HEK293T (cell line): ENCODE measurements around the gene MX2.

Source experiments
- BHLHE40 ChIP-seq: fragments of 450-650 bp; IDR thresholded peaks from 2 replicates; pipeline ENCODE4 v1.6.1; 2016; ENCODE audit warnings: mild to moderate bottlenecking, moderate library complexity, borderline replicate concordance
- CTBP1 ChIP-seq: fragments of 450-650 bp; IDR thresholded peaks from 2 replicates; pipeline ENCODE4 v1.6.1; 2016; ENCODE audit warnings: borderline replicate concordance
- ELF4 ChIP-seq: fragments of 450-650 bp; IDR thresholded peaks from 2 replicates; pipeline ENCODE4 v1.6.1; 2017; ENCODE audit warnings: antibody characterized with exemption
- FOXA1 ChIP-seq: fragments of 450-650 bp; IDR thresholded peaks from 2 replicates; pipeline ENCODE4 v1.6.1; 2016; ENCODE audit warnings: mild to moderate bottlenecking
- FOXK2 ChIP-seq: fragments of 450-650 bp; IDR thresholded peaks from 2 replicates; pipeline ENCODE4 v1.6.1; 2016; ENCODE audit warnings: mild to moderate bottlenecking
- FOXM1 ChIP-seq: fragments of 450-650 bp; IDR thresholded peaks from 2 replicates; pipeline ENCODE4 v1.6.1; 2017; ENCODE audit warnings: mild to moderate bottlenecking, borderline replicate concordance
- PKNOX1 ChIP-seq: fragments of 450-650 bp; IDR thresholded peaks from 2 replicates; pipeline ENCODE4 v1.6.1; 2016
- SP1 ChIP-seq: fragments of 450-650 bp; IDR thresholded peaks from 2 replicates; pipeline ENCODE4 v1.6.1; 2017
- SUZ12 ChIP-seq: fragments of 450-650 bp; IDR thresholded peaks from 2 replicates; pipeline ENCODE4 v1.6.1; 2016; ENCODE audit warnings: mild to moderate bottlenecking
- TARDBP ChIP-seq: fragments of 450-650 bp; IDR thresholded peaks from 2 replicates; pipeline ENCODE4 v1.6.1; 2016

- TF ChIP-seq ELF4 = no peak
- no peak for TF ChIP-seq CTBP1
- no peak for TF ChIP-seq SP1
- TF ChIP-seq SUZ12 = no peak
- no peak for TF ChIP-seq TARDBP
- no peak for TF ChIP-seq BHLHE40
- TF ChIP-seq FOXK2 = no peak
- TF ChIP-seq FOXM1 = no peak
- no peak for TF ChIP-seq PKNOX1
- TF ChIP-seq FOXA1 = no peak
Observed at GRCh38 chr21:41370840-41371684, 9.2 kb downstream of the MX2 start.
